ENCODE measurements around the gene CCDC33. TPM values are rescaled to one million over a fixed set of nuclear protein-coding genes. Genes with fewer than 3 reads are reported as not detected.

Gene CCDC33
- total RNA-seq, 1 experiment from 2014 or later, result 0.15 TPM

DNA sequence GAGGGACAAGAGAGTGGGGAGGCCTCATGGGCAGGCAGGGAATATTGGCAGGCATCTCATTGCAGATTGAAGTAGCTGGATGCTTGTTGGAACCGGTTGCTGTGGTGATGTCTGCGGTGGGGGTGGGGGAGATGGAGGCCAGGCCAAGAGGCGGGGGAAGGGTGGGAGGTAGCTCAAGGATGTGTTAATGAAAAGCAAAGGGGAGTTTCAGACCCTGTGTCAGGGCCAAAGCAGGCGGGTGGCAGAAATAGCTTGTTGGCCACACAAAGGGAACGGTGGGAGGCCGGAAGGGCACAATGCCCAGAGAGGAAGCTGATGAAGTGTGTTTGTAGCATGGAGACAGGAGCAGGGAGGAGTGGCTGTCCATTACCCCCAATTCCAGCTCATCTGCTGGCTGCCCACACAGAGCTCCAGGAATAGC is 28.0 kb downstream of the CCDC33 start:
- no peak overlapping the region for H3K27ac ChIP-seq (ENCODE audit: low read depth, low read length)
- H3K9me3 ChIP-seq (ENCODE audit: control insufficient read depth in 1 of 2, insufficient read depth in 1 of 2, low read depth in 1 of 2, low read length in 2 of 2), result no peaks in the 10 kb centered on the region
- H3K9ac ChIP-seq (ENCODE audit: low read length), result no peak overlapping the region
- H3K4me2 ChIP-seq (ENCODE audit: low read length), result no peak overlapping the region
- H2AFZ ChIP-seq (ENCODE audit: low read depth, low read length, poor library complexity, severe bottlenecking), result no peak overlapping the region
- no peak overlapping the region for H3K4me3 ChIP-seq (replicated peaks in 1 of 2; ENCODE audit: low read depth in 1 of 2, low read length in 2 of 2)
- TF ChIP-seq JUND (IDR thresholded peaks at IDR 0.05), result no peak
- no peak for TF ChIP-seq ELF1 (IDR thresholded peaks at IDR 0.05; ENCODE audit: borderline replicate concordance, low read depth)
- no peak for TF ChIP-seq EZH2 (IDR thresholded peaks at IDR 0.05)
- TF ChIP-seq, protein P1, sequence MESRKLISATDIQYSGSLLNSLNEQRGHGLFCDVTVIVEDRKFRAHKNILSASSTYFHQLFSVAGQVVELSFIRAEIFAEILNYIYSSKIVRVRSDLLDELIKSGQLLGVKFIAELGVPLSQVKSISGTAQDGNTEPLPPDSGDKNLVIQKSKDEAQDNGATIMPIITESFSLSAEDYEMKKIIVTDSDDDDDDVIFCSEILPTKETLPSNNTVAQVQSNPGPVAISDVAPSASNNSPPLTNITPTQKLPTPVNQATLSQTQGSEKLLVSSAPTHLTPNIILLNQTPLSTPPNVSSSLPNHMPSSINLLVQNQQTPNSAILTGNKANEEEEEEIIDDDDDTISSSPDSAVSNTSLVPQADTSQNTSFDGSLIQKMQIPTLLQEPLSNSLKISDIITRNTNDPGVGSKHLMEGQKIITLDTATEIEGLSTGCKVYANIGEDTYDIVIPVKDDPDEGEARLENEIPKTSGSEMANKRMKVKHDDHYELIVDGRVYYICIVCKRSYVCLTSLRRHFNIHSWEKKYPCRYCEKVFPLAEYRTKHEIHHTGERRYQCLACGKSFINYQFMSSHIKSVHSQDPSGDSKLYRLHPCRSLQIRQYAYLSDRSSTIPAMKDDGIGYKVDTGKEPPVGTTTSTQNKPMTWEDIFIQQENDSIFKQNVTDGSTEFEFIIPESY (IDR thresholded peaks at IDR 0.05; ENCODE audit: extremely low read depth, insufficient replicate concordance, low read length), result no peak
- TF ChIP-seq TCF7L2 (IDR thresholded peaks at IDR 0.05; ENCODE audit: borderline replicate concordance, extremely low read depth, insufficient read depth, insufficient read length), result no peak
- TF ChIP-seq RAD21 (IDR thresholded peaks at IDR 0.05; ENCODE audit: low read depth), result no peak
- no peak for TF ChIP-seq SIN3A (IDR thresholded peaks at IDR 0.05; ENCODE audit: low read depth)
- TF ChIP-seq, protein P2, sequence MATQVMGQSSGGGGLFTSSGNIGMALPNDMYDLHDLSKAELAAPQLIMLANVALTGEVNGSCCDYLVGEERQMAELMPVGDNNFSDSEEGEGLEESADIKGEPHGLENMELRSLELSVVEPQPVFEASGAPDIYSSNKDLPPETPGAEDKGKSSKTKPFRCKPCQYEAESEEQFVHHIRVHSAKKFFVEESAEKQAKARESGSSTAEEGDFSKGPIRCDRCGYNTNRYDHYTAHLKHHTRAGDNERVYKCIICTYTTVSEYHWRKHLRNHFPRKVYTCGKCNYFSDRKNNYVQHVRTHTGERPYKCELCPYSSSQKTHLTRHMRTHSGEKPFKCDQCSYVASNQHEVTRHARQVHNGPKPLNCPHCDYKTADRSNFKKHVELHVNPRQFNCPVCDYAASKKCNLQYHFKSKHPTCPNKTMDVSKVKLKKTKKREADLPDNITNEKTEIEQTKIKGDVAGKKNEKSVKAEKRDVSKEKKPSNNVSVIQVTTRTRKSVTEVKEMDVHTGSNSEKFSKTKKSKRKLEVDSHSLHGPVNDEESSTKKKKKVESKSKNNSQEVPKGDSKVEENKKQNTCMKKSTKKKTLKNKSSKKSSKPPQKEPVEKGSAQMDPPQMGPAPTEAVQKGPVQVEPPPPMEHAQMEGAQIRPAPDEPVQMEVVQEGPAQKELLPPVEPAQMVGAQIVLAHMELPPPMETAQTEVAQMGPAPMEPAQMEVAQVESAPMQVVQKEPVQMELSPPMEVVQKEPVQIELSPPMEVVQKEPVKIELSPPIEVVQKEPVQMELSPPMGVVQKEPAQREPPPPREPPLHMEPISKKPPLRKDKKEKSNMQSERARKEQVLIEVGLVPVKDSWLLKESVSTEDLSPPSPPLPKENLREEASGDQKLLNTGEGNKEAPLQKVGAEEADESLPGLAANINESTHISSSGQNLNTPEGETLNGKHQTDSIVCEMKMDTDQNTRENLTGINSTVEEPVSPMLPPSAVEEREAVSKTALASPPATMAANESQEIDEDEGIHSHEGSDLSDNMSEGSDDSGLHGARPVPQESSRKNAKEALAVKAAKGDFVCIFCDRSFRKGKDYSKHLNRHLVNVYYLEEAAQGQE (IDR thresholded peaks at IDR 0.05; ENCODE audit: low read depth), result no peak
- no peak for TF ChIP-seq CEBPB (IDR thresholded peaks at IDR 0.05; ENCODE audit: low read depth)
- no peak for TF ChIP-seq ZFX (IDR thresholded peaks at IDR 0.05)
- TF ChIP-seq, protein P3, sequence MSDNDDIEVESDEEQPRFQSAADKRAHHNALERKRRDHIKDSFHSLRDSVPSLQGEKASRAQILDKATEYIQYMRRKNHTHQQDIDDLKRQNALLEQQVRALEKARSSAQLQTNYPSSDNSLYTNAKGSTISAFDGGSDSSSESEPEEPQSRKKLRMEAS (IDR thresholded peaks at IDR 0.05), result no peak
- TF ChIP-seq YY1 (IDR thresholded peaks at IDR 0.05; ENCODE audit: extremely low read depth, insufficient replicate concordance, low read depth, low read length), result no peak
- TF ChIP-seq, protein P4, sequence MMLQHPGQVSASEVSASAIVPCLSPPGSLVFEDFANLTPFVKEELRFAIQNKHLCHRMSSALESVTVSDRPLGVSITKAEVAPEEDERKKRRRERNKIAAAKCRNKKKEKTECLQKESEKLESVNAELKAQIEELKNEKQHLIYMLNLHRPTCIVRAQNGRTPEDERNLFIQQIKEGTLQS (IDR thresholded peaks at IDR 0.05), result no peak
- TF ChIP-seq SRF (IDR thresholded peaks at IDR 0.05; ENCODE audit: low read depth), result no peak
- no peak for TF ChIP-seq EGR1 (IDR thresholded peaks at IDR 0.05; ENCODE audit: low read depth)
- no peak for TF ChIP-seq FOSL1 (IDR thresholded peaks at IDR 0.05; ENCODE audit: low read depth)
- no peak for TF ChIP-seq EZH2phosphoT487 (IDR thresholded peaks at IDR 0.05; ENCODE audit: borderline replicate concordance)
- no peak for TF ChIP-seq ZNF274 (IDR thresholded peaks at IDR 0.05; ENCODE audit: low read depth, low read length)
- no peaks in the 10 kb centered on the region for H3K79me2 ChIP-seq (ENCODE audit: insufficient read depth, low read length)
- ATAC-seq (no peak), DNase-seq (ENCODE audit: low read depth, low spot score) (no peak)
- BruUV-seq (replicated peaks), result no TSS peak
- no peaks in the 10 kb centered on the region for H4K20me1 ChIP-seq (ENCODE audit: insufficient read depth)
- intact Hi-C loops (cut with micrococcal nuclease), result no loop called here
- ChIA-PET RAD21 (ENCODE audit: low non-redundant PET in 1 of 2, low total read pairs in 2 of 2, uncharacterized antibody in 2 of 2, unreplicated experiment in 2 of 2) (no interaction called here), CTCF (interaction anchor here (0.6 to 1.2 kb wide), 2 partner anchors 44 to 278 kb away, joined by 3 to 5 read pairs; no protein-coding TSS in a partner anchor), POLR2A (no interaction called here)
- H3K4me1 ChIP-seq (ENCODE audit: control insufficient read depth in 1 of 2, insufficient read depth in 2 of 2, low read length in 2 of 2), result no peaks in the 10 kb centered on the region
- H3K27me3 ChIP-seq (ENCODE audit: insufficient read depth, low read length), result peaks cover 59% of the 10 kb centered on the region
- no peaks in the 10 kb centered on the region for H3K9me2 ChIP-seq (ENCODE audit: insufficient read depth)
- no peaks in the 10 kb centered on the region for H3K36me3 ChIP-seq (ENCODE audit: control insufficient read depth in 1 of 2, insufficient read depth in 2 of 2, low read length in 2 of 2)

Data from HCT116 (cell line).